ENCODE data around the gene RALGPS1.

The RALGPS1 gene

DNA sequence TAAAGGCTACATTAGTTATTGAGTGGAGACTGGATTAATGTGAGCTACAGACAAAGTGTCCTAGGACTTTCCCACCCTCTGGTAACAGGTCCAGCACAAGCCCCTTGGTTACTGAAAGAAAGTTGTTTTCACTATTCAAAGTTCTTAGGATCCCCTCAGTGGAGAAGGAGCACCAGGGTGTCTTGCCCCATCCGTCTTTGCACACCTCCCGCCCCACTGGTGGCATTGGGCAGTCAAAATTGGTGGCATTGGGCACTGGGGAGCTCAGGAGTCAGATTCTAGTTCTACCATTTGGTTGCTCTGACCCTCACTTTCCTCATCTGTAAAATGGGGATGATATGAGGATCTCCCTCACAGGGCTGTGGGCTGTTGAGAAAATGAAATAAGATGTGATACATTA is 210.2 kb downstream of the RALGPS1 start:
- TF ChIP-seq, protein P1, sequence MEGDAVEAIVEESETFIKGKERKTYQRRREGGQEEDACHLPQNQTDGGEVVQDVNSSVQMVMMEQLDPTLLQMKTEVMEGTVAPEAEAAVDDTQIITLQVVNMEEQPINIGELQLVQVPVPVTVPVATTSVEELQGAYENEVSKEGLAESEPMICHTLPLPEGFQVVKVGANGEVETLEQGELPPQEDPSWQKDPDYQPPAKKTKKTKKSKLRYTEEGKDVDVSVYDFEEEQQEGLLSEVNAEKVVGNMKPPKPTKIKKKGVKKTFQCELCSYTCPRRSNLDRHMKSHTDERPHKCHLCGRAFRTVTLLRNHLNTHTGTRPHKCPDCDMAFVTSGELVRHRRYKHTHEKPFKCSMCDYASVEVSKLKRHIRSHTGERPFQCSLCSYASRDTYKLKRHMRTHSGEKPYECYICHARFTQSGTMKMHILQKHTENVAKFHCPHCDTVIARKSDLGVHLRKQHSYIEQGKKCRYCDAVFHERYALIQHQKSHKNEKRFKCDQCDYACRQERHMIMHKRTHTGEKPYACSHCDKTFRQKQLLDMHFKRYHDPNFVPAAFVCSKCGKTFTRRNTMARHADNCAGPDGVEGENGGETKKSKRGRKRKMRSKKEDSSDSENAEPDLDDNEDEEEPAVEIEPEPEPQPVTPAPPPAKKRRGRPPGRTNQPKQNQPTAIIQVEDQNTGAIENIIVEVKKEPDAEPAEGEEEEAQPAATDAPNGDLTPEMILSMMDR (IDR thresholded peaks at IDR 0.05) = no peak

- TF ChIP-seq, protein P1 (IDR thresholded peaks at IDR 0.05) = no peak
These were observed 212.4 kb downstream of the RALGPS1 start for GRCh38 chr9:127126971-127127370.

DNA sequence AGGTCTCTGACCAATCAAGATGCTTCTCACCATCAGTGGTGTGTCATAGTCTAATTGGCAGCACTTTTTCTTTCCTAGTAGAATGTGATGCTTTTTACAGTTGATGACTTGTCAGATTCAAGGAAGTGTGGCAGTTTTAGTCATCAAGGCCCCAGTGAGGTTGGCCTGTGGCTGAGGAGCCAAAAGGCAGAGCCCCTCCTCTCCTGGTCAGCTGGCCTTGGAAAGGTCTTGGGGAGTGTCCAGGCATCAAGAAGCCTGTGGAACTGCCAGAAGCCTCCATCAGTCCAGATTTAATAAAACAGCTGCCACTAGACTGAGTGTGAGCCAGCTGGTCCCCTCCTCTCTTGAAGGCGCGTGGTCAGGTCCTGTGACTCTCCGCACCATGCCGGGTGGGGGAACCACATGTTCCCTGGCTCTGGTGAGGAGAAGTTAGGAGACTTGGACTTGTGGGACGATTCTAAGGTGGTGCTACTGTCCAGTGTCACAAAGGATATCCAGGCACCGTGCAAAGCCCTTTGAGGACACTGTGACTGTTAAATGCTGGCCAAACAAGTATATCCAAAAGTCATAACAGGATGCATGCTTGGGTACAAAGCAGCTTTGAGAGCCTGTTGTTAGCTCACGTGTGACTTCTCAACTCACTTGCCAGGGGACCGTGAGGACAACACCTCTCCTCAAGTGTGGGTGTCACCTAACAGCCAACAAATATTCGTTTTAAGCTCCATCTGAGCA is 213.9 kb downstream of the RALGPS1 start:
- TF ChIP-seq, protein P1 (IDR thresholded peaks at IDR 0.05) = no peak

DNA sequence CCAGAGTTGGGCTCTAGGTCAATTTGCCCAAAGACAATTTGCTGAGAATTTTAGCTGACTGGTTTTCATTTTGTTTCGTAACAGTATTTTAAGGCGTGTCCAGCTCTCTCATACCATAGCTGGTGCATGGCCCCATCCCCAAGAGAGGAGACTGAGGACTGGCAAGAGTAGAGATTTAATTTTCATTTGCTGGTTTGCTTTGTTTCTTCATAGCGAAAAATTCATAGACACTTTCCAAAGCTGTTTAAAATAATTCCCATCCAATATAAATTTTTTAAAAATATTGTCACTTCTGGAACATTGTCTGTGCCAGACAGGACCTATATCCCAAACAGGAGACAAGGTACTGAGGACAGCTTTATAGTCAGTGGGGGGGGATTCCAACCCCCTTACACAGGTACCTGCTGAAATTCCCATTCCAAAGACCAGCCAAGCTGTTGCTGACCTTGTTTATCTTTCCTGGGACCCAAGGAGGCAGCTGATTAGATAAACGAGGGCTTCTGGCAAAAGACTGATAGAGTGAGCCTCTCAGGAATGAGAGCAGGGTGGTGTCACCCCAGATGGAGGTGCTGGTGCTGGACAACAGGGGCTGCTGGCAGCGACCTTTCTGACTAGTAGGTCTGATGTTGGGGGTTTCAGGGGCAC is 214.6 kb downstream of the RALGPS1 start:
- TF ChIP-seq, protein P1 (IDR thresholded peaks at IDR 0.05) = no peak

DNA sequence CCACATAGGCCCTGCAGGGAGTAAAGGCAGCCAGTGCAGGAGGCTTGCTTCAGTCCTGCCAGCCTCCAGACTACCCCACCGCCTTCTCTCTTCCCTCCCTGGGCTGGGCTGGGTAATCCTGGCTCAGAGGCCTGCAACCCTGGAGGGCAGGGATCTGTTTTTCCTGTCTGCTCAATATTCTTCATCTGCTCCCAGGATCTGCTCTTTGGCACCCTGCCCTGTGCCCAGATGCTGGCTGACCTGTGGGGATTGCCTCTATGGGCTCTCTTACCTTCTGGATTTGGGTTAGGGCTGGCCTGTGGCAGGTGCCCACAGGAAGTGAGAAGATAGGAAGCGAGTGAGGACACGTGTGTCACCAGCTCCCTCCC is 215.1 kb downstream of the RALGPS1 start:
- TF ChIP-seq, protein P1 (IDR thresholded peaks at IDR 0.05) = no peak

DNA sequence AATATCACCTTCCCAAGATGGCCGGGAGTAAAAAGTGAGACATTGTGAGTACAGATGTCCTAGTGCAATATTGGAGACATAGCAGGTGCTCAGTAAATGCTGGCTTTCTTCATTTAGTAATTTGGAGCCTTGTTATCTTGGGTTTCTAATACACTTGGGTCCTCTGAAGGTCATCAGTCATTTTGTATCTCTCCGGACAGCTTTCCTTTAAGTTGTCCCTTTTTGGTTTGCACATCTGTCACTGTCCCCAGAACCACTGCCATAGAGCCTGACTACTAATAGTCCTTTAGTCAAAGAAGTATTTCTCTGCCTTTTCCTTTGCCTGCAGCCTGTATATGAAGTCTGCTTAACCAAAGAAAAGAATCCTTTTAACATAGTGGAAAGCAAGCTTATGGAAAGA is 215.7 kb downstream of the RALGPS1 start:
- TF ChIP-seq, protein P1 (IDR thresholded peaks at IDR 0.05) = no peak

- TF ChIP-seq, protein P1 (IDR thresholded peaks at IDR 0.05) = no peak
These were observed 216.3 kb downstream of the RALGPS1 start for GRCh38 chr9:127130661-127131538.
